GM18498 (cell line): ENCODE data around the gene AKAP13.

Experiments
- ATAC-seq: cut with Tn5 transposase; IDR thresholded peaks from one replicate; pipeline ENCODE4 v1.9.1; 2021; ENCODE audit warnings: mild to moderate bottlenecking, moderate library complexity; ENCODE audit not compliant: unreplicated experiment

Gene AKAP13

GRCh38 chr15:85773970-85774369, 393.6 kb downstream of the AKAP13 start:
- ATAC-seq: no peak

- ATAC-seq: no peak
Observed at GRCh38 chr15:85777250-85778106, 397.1 kb downstream of the AKAP13 start.

- ATAC-seq: no peak
Observed at GRCh38 chr15:85778107-85778776, 397.8 kb downstream of the AKAP13 start.

GRCh38 chr15:85779249-85779648, 398.8 kb downstream of the AKAP13 start:
- no peak for ATAC-seq

GRCh38 chr15:85780225-85780985, 400.0 kb downstream of the AKAP13 start:
- ATAC-seq: no peak

GRCh38 chr15:85781099-85781498, 400.7 kb downstream of the AKAP13 start:
- ATAC-seq: no peak

GRCh38 chr15:85782064-85782463, 401.7 kb downstream of the AKAP13 start:
- ATAC-seq: no peak

GRCh38 chr15:85785887-85786780, 405.7 kb downstream of the AKAP13 start:
- ATAC-seq: no peak

GRCh38 chr15:85786781-85787114, 406.3 kb downstream of the AKAP13 start:
- no peak for ATAC-seq

GRCh38 chr15:85788771-85789495, 408.5 kb downstream of the AKAP13 start:
- no peak for ATAC-seq

GRCh38 chr15:85789496-85789875, 409.1 kb downstream of the AKAP13 start:
- no peak for ATAC-seq

GRCh38 chr15:85792102-85792731, 411.8 kb downstream of the AKAP13 start:
- no peak for ATAC-seq

- no peak for ATAC-seq
Observed at GRCh38 chr15:85792912-85793590, 412.6 kb downstream of the AKAP13 start.

GRCh38 chr15:85793641-85794597, 413.5 kb downstream of the AKAP13 start:
- peak; percentile 41 for ATAC-seq

GRCh38 chr15:85794598-85795336, 414.4 kb downstream of the AKAP13 start, which contains the start of gene KLHL25:
Gene KLHL25, minus strand, starts transcription at chr15:85794925. Its CDS starts 25,115 bp downstream, at chr15:85769810.
- ATAC-seq: peak; percentile 99

- ATAC-seq: no peak
Observed at GRCh38 chr15:85795337-85796305, 415.2 kb downstream of the AKAP13 start.
